Neuronal stem cell (in vitro differentiated cells): ENCODE data around the gene SMIM10L2A.
A peak's percentile ranks its signal among the peaks of the same experiment; 100 is the strongest.

Experiments used
- DNase-seq: peaks from one replicate; pipeline ENCODE4 v3.0.0-alpha.2; 2013; ENCODE audit warnings: low spot score
- H2AFZ ChIP-seq: one replicate; pipeline ENCODE4 v1.6.1; 2013; ENCODE audit warnings: mild to moderate bottlenecking, low read length, inconsistent platforms
- H2AK5ac ChIP-seq: 2 replicates; pipeline ENCODE4 v1.6.1; 2013; ENCODE audit warnings: low read depth, mild to moderate bottlenecking, inconsistent platforms, low read length, moderate library complexity, mixed read lengths
- H2BK120ac ChIP-seq: 2 replicates; pipeline ENCODE4 v1.6.1; 2013; ENCODE audit warnings: low read depth, mild to moderate bottlenecking, inconsistent platforms, low read length, moderate library complexity, mixed read lengths
- H2BK12ac ChIP-seq: one replicate; pipeline ENCODE4 v1.6.1; 2013; ENCODE audit warnings: low read length, inconsistent platforms
- H2BK15ac ChIP-seq: 2 replicates; pipeline ENCODE4 v1.6.1; 2013; ENCODE audit warnings: mild to moderate bottlenecking, low read length, inconsistent platforms, mixed read lengths
- H2BK5ac ChIP-seq: one replicate; pipeline ENCODE4 v1.6.1; 2013; ENCODE audit warnings: inconsistent platforms, mild to moderate bottlenecking, low read length, moderate library complexity
- H3K14ac ChIP-seq: one replicate; pipeline ENCODE4 v1.6.1; 2013; ENCODE audit warnings: low read length, inconsistent platforms
- H3K18ac ChIP-seq: 2 replicates; pipeline ENCODE4 v1.6.1; 2013; ENCODE audit warnings: low read length, inconsistent platforms
- H3K23ac ChIP-seq: 2 replicates; pipeline ENCODE4 v1.6.1; 2013; ENCODE audit warnings: low read depth, mild to moderate bottlenecking, mixed read lengths, low read length, inconsistent platforms; ENCODE audit not compliant: poor library complexity
- H3K27ac ChIP-seq: replicated peaks from 3 replicates; pipeline ENCODE4 v1.5.1; 2013; ENCODE audit warnings: low read length, inconsistent platforms
- H3K27me3 ChIP-seq, 3 experiments: 2 replicates each; pipeline ENCODE4 v1.6.1; 2013; ENCODE audit warnings: low read length in 3 of 3, mild to moderate bottlenecking in 2 of 3, inconsistent platforms in 1 of 3, low read depth in 1 of 3, mixed read lengths in 1 of 3, moderate library complexity in 1 of 3; ENCODE audit not compliant: control insufficient read depth in 3 of 3, insufficient read depth in 3 of 3
- H3K36me3 ChIP-seq, 2 donors: replicated peaks in 1 of 2; 2 replicates each; pipeline ENCODE4 v1.6.1; 2013; ENCODE audit warnings: low read length in 2 of 2; ENCODE audit not compliant: control insufficient read depth in 2 of 2, insufficient read depth in 2 of 2
- H3K4ac ChIP-seq: 2 replicates; pipeline ENCODE4 v1.6.1; 2013; ENCODE audit warnings: inconsistent platforms, mild to moderate bottlenecking, low read length, moderate library complexity
- H3K4me1 ChIP-seq, 2 donors: 1 replicate in 1 of 2; 2 replicates in 1 of 2; pipeline ENCODE4 v1.6.1; 2013; ENCODE audit warnings: low read length in 2 of 2, low read depth in 1 of 2; ENCODE audit not compliant: control insufficient read depth in 2 of 2, insufficient read depth in 1 of 2
- H3K4me2 ChIP-seq: one replicate; pipeline ENCODE4 v1.6.1; 2013; ENCODE audit warnings: mild to moderate bottlenecking, low read length, inconsistent platforms; ENCODE audit not compliant: insufficient read depth, poor library complexity, severe bottlenecking
- H3K4me3 ChIP-seq, 2 donors: 2 replicates each; pipeline ENCODE4 v1.5.1; 2013; ENCODE audit warnings: low read length in 2 of 2, mild to moderate bottlenecking in 2 of 2, inconsistent platforms in 1 of 2, moderate library complexity in 1 of 2
- H3K79me1 ChIP-seq: one replicate; pipeline ENCODE4 v1.6.1; 2013; ENCODE audit warnings: low read depth, mild to moderate bottlenecking, inconsistent platforms, low read length, moderate library complexity
- H3K9ac ChIP-seq: one replicate; pipeline ENCODE4 v1.6.1; 2013; ENCODE audit warnings: mild to moderate bottlenecking, low read depth, low read length, inconsistent platforms; ENCODE audit not compliant: poor library complexity
- H3K9me3 ChIP-seq, 2 donors: replicated peaks in 1 of 2; 2 replicates each; pipeline versions ENCODE3 to v1.6.1; 2013; ENCODE audit warnings: low read length in 2 of 2, mild to moderate bottlenecking in 2 of 2, inconsistent platforms in 1 of 2, low read depth in 1 of 2, mixed read lengths in 1 of 2, moderate library complexity in 1 of 2; ENCODE audit not compliant: control insufficient read depth in 2 of 2, insufficient read depth in 1 of 2
- H4K8ac ChIP-seq: one replicate; pipeline ENCODE4 v1.6.1; 2013; ENCODE audit warnings: low read depth, mild to moderate bottlenecking, inconsistent platforms, low read length, moderate library complexity
- H4K91ac ChIP-seq: one replicate; pipeline ENCODE4 v1.6.1; 2013; ENCODE audit warnings: low read length, low read depth, mild to moderate bottlenecking, inconsistent platforms; ENCODE audit not compliant: poor library complexity
- WGBS, 2 donors: extraction: QIAGEN DNeasy Blood & Tissue Kit; methylation state at CpG; one replicate each; pipeline ENCODE4 v1.1.7; 2013; ENCODE audit warnings: missing lambda C conversion rate in 2 of 2, mixed read lengths in 1 of 2; ENCODE audit not compliant: insufficient read length in 2 of 2, insufficient replicate concordance in 1 of 2; ENCODE audit errors: extremely low coverage in 2 of 2; 5-methylcytosine and 5-hydroxymethylcytosine counted together

SMIM10L2A gene

DNA sequence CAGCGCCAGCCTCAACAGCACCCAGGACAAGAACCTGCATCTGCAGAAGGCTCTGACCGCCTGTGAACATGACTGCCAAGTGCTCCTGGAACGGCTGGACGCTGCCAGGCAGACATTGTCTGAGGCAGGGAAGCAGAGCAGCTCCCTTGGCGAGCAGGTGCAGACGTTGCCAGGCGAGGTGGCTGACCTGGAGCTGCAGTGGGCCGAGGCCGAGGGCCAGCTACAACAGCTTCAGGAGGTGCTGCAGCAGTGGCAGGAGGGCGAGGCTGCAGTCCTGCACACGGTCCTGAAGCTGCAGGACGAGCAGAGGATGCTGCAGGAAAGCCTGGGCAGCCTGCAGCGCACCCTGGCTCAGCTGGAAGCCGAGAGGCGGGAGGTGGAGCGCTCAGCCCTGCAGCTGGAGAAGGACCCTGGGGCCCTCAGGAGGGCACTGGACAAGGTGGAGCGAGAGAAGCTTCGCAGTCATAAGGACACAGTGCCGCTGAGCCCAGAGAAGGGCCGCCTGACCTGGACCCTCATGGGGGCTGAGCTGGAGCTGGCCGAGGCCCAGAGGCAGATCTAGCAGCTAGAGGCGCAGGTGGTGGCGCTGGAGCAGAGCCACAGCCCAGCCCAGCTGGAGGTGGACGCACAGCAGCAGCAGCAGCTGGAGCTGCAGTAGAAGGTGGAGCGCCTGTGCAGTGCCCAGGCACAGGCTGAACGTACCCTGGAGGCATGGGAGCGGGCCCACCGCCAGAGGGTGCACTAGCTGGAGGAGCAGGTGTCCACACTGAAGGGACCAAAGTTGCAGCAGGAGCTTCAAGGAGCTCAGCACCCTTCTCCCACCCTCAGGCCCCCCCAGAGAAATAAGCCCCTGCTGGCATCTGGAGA, 16.4 kb downstream of the SMIM10L2A start:
- Histone ChIP-seq H3K27me3 (no peaks in the 10 kb centered on the region), H2BK120ac (no peak overlapping the region), H2BK5ac (no peak overlapping the region), H3K14ac (no peak overlapping the region), H4K91ac (no peak overlapping the region), H3K4me2 (no peak overlapping the region), H3K79me1 (no peaks in the 10 kb centered on the region), H2AK5ac (no peak overlapping the region), H3K23ac (peak overlapping the region; percentile 55), H3K36me3 (no peaks in the 10 kb centered on the region), H3K4me1 (no peaks in the 10 kb centered on the region), H3K9me3 (no peaks in the 10 kb centered on the region), H3K18ac (peak overlapping the region; percentile 28), H2AFZ (no peak overlapping the region), H2BK12ac (no peak overlapping the region), H2BK15ac (no peak overlapping the region), H3K9ac (no peak overlapping the region), H4K8ac (no peak overlapping the region), H3K4ac (no peak overlapping the region), H3K4me3 (no peak overlapping the region), H3K27ac (no peak overlapping the region)
- no peak for DNase-seq
- WGBS, 2 donors, result no CpG with 5 or more reads among the region's 28 CpGs

DNA sequence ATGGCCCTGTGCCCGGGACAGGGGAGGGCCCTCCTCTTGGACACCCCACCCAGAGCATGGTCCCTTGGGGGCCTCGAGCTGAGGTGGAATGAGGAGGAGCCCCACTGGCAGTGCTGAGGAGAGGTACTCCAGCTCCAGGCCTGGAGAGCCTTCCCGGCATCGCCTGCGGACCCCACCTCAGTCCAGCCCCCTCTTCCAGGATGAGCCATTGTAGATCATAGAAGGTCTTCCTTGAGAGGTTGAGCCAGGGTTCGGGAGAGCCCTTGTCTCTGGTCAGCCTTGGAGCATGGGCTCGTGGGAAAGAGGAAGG, 16.9 kb downstream of the SMIM10L2A start:
- WGBS, 2 donors, result no CpG with 5 or more reads among the region's 7 CpGs
- no peak overlapping the region for H3K18ac ChIP-seq
- H2BK12ac ChIP-seq, result no peak overlapping the region
- no peak overlapping the region for H3K27ac ChIP-seq
- no peak overlapping the region for H3K14ac ChIP-seq
- DNase-seq, result no peak
- H3K36me3 ChIP-seq, result no peaks in the 10 kb centered on the region
- H2BK15ac ChIP-seq, result no peak overlapping the region
- no peaks in the 10 kb centered on the region for H3K9me3 ChIP-seq
- H3K4me3 ChIP-seq, result no peak overlapping the region
- H2AK5ac ChIP-seq, result no peak overlapping the region
- H3K4me2 ChIP-seq, result no peak overlapping the region
- H2AFZ ChIP-seq, result no peak overlapping the region
- H3K9ac ChIP-seq, result no peak overlapping the region
- H2BK120ac ChIP-seq, result no peak overlapping the region
- H3K27me3 ChIP-seq, result no peaks in the 10 kb centered on the region
- no peak overlapping the region for H2BK5ac ChIP-seq
- H3K79me1 ChIP-seq, result no peaks in the 10 kb centered on the region
- no peaks in the 10 kb centered on the region for H3K4me1 ChIP-seq
- no peak overlapping the region for H3K23ac ChIP-seq
- no peak overlapping the region for H4K91ac ChIP-seq
- H4K8ac ChIP-seq, result no peak overlapping the region
- no peak overlapping the region for H3K4ac ChIP-seq

DNA sequence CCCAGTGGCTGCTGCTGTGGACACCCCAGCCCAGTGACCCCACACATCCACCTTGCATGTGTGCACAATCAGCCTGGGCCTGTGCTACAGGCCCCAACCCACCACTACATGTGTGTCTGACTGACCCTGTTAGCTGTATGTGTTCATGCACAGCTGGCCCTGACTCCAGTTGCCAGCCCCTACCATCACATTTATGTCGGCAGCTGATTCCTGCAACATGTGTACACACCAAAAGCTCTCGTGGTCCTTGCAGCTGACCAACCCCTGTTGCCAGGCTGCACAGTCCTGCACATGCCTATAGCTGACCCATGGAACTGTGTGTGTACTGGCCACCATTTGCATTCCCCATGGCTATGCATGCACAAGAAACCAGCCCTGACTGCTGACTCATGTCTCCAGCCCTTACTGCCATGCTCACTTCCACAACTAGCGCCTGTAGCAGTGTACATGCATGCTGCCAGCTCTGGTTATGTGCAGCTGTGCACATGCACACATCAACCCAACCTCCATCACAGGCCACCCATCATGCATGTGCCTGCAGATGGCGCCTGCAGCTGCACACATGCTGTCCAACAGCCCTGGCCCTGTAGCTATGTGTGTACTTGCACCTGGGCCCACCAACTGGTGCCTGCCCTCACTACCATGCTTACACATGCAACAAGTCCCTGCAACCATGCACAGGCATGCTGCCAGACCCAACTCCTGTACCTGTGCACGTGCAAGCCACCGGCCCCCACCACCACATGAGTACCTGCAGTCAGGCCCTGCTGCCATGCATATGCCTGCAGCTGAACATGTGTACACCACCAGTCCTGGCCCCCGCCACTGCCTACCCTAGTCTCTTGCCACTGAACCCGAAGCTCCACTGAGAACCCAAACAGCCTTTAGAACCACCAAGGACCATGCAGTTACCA, 28.1 kb downstream of the SMIM10L2A start:
- Histone ChIP-seq H4K8ac (no peak overlapping the region), H3K79me1 (no peaks in the 10 kb centered on the region), H2AK5ac (no peak overlapping the region), H3K4me2 (no peak overlapping the region), H3K14ac (peak overlapping the region; percentile 82), H4K91ac (no peak overlapping the region), H3K27me3 (peaks cover 0 to 5% (median 0%) of the 10 kb centered on the region in 3 experiments), H2BK15ac (no peak overlapping the region), H2BK5ac (no peak overlapping the region), H3K23ac (peak overlapping the region; percentile 73), H3K18ac (no peak overlapping the region), H3K4me3 (no peak overlapping the region), H2AFZ (no peak overlapping the region), H3K36me3 (no peaks in the 10 kb centered on the region), H2BK120ac (no peak overlapping the region), H3K27ac (no peak overlapping the region), H3K9ac (no peak overlapping the region), H2BK12ac (no peak overlapping the region), H3K4me1 (no peaks in the 10 kb centered on the region), H3K4ac (no peak overlapping the region), H3K9me3 (no peaks in the 10 kb centered on the region)
- DNase-seq, result no peak
- WGBS, 2 donors, result no CpG with 5 or more reads among the region's 8 CpGs

DNA sequence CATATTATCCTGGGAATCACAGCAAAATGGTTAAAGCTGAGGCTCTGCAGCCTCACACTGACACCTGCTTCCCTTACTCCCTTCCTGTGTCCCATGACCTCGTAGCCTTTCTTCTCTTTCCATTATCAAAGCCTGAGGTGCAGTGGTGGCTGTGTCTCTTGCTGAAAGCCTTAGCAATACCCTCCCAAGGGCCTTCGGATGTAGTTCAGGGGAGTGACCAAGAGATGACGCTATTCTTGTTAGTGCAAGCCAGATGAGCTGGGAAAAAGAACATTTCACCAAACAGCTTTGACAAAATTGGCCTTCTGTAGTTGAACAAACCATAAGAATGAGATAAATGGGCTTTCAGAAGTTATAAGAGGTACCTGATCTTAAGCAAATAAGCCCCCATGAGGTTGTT, 31.6 kb downstream of the SMIM10L2A start:
- no peak overlapping the region for H3K4me3 ChIP-seq
- no peak overlapping the region for H4K8ac ChIP-seq
- H3K4me2 ChIP-seq, result no peak overlapping the region
- H3K27ac ChIP-seq, result no peak overlapping the region
- no CpG with 5 or more reads among the region's 3 CpGs for WGBS, 2 donors
- H2AFZ ChIP-seq, result no peak overlapping the region
- H3K4ac ChIP-seq, result no peak overlapping the region
- no peak overlapping the region for H4K91ac ChIP-seq
- no peak overlapping the region for H2BK15ac ChIP-seq
- H3K4me1 ChIP-seq, result no peaks in the 10 kb centered on the region
- H2BK12ac ChIP-seq, result no peak overlapping the region
- H2BK120ac ChIP-seq, result no peak overlapping the region
- no peak overlapping the region for H3K18ac ChIP-seq
- H3K27me3 ChIP-seq, result no peaks in the 10 kb centered on the region
- DNase-seq, result no peak
- no peak overlapping the region for H2BK5ac ChIP-seq
- H3K14ac ChIP-seq, result no peak overlapping the region
- no peaks in the 10 kb centered on the region for H3K36me3 ChIP-seq
- no peaks in the 10 kb centered on the region for H3K79me1 ChIP-seq
- H3K23ac ChIP-seq, result no peak overlapping the region
- no peak overlapping the region for H3K9ac ChIP-seq
- no peaks in the 10 kb centered on the region for H3K9me3 ChIP-seq
- H2AK5ac ChIP-seq, result no peak overlapping the region
